K562 (cell line): ENCODE results near the gene FAM83E. TPM values are rescaled to one million over a fixed set of nuclear protein-coding genes. Genes with fewer than 3 reads are reported as not detected.

Experiments
- ARHGAP35 ChIP-seq: fragments of 450-650 bp; IDR thresholded peaks from 2 replicates; pipeline ENCODE4 v1.6.1; 2018; ENCODE audit not compliant: partially characterized antibody
- CHCHD3 ChIP-seq: fragments of 250-450 bp; sonication (Bioruptor Pico); IDR thresholded peaks from 2 replicates; pipeline ENCODE4 v2.1.2; 2022; ENCODE audit warnings: mild to moderate bottlenecking
- CREB1 ChIP-seq, 2 experiments: sonication (generic) in 1 of 2; formaldehyde crosslinking in 1 of 2; IDR thresholded peaks; 2 replicates each; pipeline versions ENCODE4 v1.6.1 to v1.8.0; 2012 to 2022; ENCODE audit warnings: inconsistent platforms in 1 of 2, mild to moderate bottlenecking in 1 of 2, missing genetic modification reagents in 1 of 2, moderate library complexity in 1 of 2
- CSDE1 ChIP-seq, 2 experiments: fragments of 450-650 bp; IDR thresholded peaks; 2 replicates each; pipeline ENCODE4 v1.6.1; 2016; ENCODE audit warnings: mild to moderate bottlenecking in 1 of 2
- ELF1 ChIP-seq: fragments of 200-800 bp; sonication (Bioruptor generic); IDR thresholded peaks from 2 replicates; pipeline ENCODE4 v1.6.1; 2016; ENCODE audit warnings: missing genetic modification characterization, missing compliant biosample characterization
- HDAC2 ChIP-seq: fragments of 450-650 bp; IDR thresholded peaks from 2 replicates; pipeline ENCODE4 v1.6.1; 2016; ENCODE audit warnings: mild to moderate bottlenecking
- MTA2 ChIP-seq: fragments of 450-650 bp; IDR thresholded peaks from 2 replicates; pipeline ENCODE4 v1.6.1; 2016; ENCODE audit warnings: low read depth
- MYBL2 ChIP-seq, 2 experiments: fragments of 450-650 bp in 1 of 2; sonication (generic) in 1 of 2; formaldehyde crosslinking in 1 of 2; IDR thresholded peaks; 2 replicates each; pipeline versions ENCODE4 v1.6.1 to v1.8.1; 2017 to 2022; ENCODE audit warnings: borderline replicate concordance in 1 of 2, inconsistent platforms in 1 of 2, low read depth in 1 of 2, mild to moderate bottlenecking in 1 of 2, missing genetic modification reagents in 1 of 2, moderate library complexity in 1 of 2
- NFRKB ChIP-seq: fragments of 450-650 bp; IDR thresholded peaks from 2 replicates; pipeline ENCODE4 v1.6.1; 2016; ENCODE audit warnings: low read depth
- NR2C1 ChIP-seq, 2 experiments: fragments of 450-650 bp; IDR thresholded peaks; 2 replicates each; pipeline ENCODE4 v1.6.1; 2017; ENCODE audit warnings: mild to moderate bottlenecking in 2 of 2, antibody characterized with exemption in 1 of 2, inconsistent platforms in 1 of 2, missing compliant biosample characterization in 1 of 2, missing genetic modification characterization in 1 of 2
- RBM14 ChIP-seq: fragments of 200-400 bp; formaldehyde crosslinking; IDR thresholded peaks from 2 replicates; pipeline ENCODE4 v1.6.1; 2018; ENCODE audit warnings: low read depth, mild to moderate bottlenecking, low read length, moderate library complexity, borderline replicate concordance; ENCODE audit not compliant: insufficient read depth
- SETDB1 ChIP-seq: IDR thresholded peaks from one replicate; pipeline ENCODE4 v1.6.1; 2012; ENCODE audit warnings: low read length, control low read depth, inconsistent platforms
- SMAD2 ChIP-seq: fragments of 150-350 bp; IDR thresholded peaks from 2 replicates; pipeline ENCODE4 v1.6.1; 2014; ENCODE audit warnings: low read depth, mild to moderate bottlenecking, low read length
- SP1 ChIP-seq: sonication (generic); formaldehyde crosslinking; IDR thresholded peaks from 2 replicates; pipeline ENCODE4 v1.8.1; 2022; ENCODE audit warnings: mild to moderate bottlenecking, missing genetic modification reagents
- ZFX ChIP-seq: sonication (generic); formaldehyde crosslinking; IDR thresholded peaks from 2 replicates; pipeline ENCODE4 v1.8.0; 2022; ENCODE audit warnings: mild to moderate bottlenecking, missing genetic modification reagents, moderate library complexity
- ZNF143 ChIP-seq: sonication (generic); formaldehyde crosslinking; IDR thresholded peaks from 2 replicates; pipeline ENCODE4 v1.9.0; 2022; ENCODE audit warnings: mild to moderate bottlenecking, missing genetic modification reagents
- ZNF146 ChIP-seq: IDR thresholded peaks from one replicate; pipeline ENCODE4 v1.6.1; 2018; ENCODE audit warnings: missing compliant biosample characterization; ENCODE audit not compliant: unreplicated experiment
- ZNF24 ChIP-seq: fragments of 450-650 bp; IDR thresholded peaks from 2 replicates; pipeline ENCODE4 v1.6.1; 2016
- ZNF695 ChIP-seq: fragments of 450-650 bp; formaldehyde crosslinking; IDR thresholded peaks from 2 replicates; pipeline ENCODE4 v1.4.0; 2020; ENCODE audit warnings: mild to moderate bottlenecking, moderate library complexity
- ZNF699 ChIP-seq: fragments of 250-450 bp; sonication (Bioruptor Pico); IDR thresholded peaks from 2 replicates; pipeline ENCODE4 v1.8.0; 2021; ENCODE audit warnings: mild to moderate bottlenecking, moderate library complexity; ENCODE audit not compliant: insufficient replicate concordance
- polyA plus RNA-seq, 8 experiments: library from polyadenylated mRNA; depleted of rRNA in 4 of 8; stranded (reverse) in 5 of 8; unstranded in 3 of 8; fragments of >200 nt; fragmentation: Nextera tagmentation in 2 of 8; fragmentation: Illumina TruSeq in 1 of 8; extraction: Ambion mirVana in 2 of 8; extraction: Trizol in 1 of 8; gene quantifications; 2 replicates each; pipeline versions ENCODE4 v1.2.1 to v1.2.3, GENCODE V29; 2011 to 2014; ENCODE audit warnings: inconsistent platforms in 1 of 8, missing spikeins in 1 of 8
- total RNA-seq, 7 experiments: library from RNA; depleted of rRNA in 6 of 7; stranded (reverse); fragments of >200 nt in 6 of 7; fragmentation: Illumina TruSeq in 2 of 7; extraction: Trizol in 2 of 7; gene quantifications; 2 replicates each; pipeline versions ENCODE4 v1.2.1 to v1.2.3, GENCODE V29; 2011 to 2021; ENCODE audit warnings: low replicate concordance in 1 of 7
- TF ChIP-seq, protein P1 (sequence below): sonication (generic); formaldehyde crosslinking; IDR thresholded peaks from 2 replicates; pipeline ENCODE4 v1.8.0; 2022; ENCODE audit warnings: mild to moderate bottlenecking, missing genetic modification reagents, borderline replicate concordance
- TF ChIP-seq, protein P2 (sequence below): sonication (generic); formaldehyde crosslinking; IDR thresholded peaks from 2 replicates; pipeline ENCODE4 v1.8.0; 2022; ENCODE audit warnings: mild to moderate bottlenecking, missing genetic modification reagents
- TF ChIP-seq, protein P3 (sequence below): fragments of 250-450 bp; sonication (Bioruptor Pico); IDR thresholded peaks from 2 replicates; pipeline ENCODE4 v1.5.0; 2021
- TF ChIP-seq, protein P4 (sequence below): IDR thresholded peaks from 2 replicates; pipeline ENCODE4 v1.6.1; 2011; ENCODE audit warnings: borderline replicate concordance, low read depth, mild to moderate bottlenecking, moderate library complexity, low read length; ENCODE audit not compliant: insufficient read depth, poor library complexity, severe bottlenecking

The FAM83E gene
- total and polyA plus RNA-seq, 9 of the 15 experiments (the other 6 are each of a cell fraction or from before 2014, with no cell fraction given): 0.15 to 0.87 (median 0.29) TPM; not detected in 4

DNA sequence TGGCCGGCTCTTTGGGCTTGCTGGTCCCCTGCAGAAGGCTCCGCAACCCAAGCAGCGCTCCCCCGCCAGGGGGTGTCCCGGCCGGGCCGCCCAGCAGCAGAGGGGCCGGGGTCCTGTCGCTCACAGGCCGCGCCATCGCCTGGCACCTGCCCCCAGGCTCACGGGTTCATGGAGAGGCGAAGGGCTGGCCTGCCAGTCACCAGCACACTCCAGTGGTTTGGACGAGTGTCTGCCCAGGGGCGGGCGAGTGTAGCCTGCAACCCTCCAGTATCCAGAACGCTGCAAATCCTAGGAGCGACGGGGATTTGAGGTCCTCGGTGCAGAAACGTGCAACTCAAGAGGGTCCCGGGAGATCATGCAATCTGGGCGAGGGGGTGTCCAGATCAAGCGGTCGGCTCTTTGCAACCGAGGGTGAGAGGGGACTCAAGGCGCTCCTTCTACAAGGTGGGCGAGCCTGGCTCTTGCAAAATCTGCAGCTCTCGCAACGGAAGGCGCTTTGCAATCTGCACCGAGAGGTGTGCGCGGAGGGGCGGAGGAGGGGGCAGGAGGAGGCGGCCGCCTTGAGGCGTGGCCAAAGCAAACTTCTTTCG lies 22.1 kb upstream of the FAM83E start, which contains the start of gene DBP (continued):
- TF ChIP-seq, protein P1, sequence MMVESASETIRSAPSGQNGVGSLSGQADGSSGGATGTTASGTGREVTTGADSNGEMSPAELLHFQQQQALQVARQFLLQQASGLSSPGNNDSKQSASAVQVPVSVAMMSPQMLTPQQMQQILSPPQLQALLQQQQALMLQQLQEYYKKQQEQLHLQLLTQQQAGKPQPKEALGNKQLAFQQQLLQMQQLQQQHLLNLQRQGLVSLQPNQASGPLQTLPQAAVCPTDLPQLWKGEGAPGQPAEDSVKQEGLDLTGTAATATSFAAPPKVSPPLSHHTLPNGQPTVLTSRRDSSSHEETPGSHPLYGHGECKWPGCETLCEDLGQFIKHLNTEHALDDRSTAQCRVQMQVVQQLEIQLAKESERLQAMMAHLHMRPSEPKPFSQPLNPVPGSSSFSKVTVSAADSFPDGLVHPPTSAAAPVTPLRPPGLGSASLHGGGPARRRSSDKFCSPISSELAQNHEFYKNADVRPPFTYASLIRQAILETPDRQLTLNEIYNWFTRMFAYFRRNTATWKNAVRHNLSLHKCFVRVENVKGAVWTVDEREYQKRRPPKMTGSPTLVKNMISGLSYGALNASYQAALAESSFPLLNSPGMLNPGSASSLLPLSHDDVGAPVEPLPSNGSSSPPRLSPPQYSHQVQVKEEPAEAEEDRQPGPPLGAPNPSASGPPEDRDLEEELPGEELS (CRISPR knock-in tag): no peak
- TF ChIP-seq SMAD2 (no peak), CREB1 (IDR thresholded peaks at IDR 0.05) (no peak), CREB1 (CRISPR knock-in tag; IDR thresholded peaks at IDR 0.05) (no peak), ELF1 (tag) (no peak), RBM14 (0 out of 2 replicates have a peak, but pooled peaks have one; percentile 27), ZNF143 (0 out of 2 replicates have a peak, but pooled peaks have one; percentile 26), ZNF695 (CRISPR knock-in tag) (no peak), ZNF24 (no peak), HDAC2 (peak; percentile 17; the same call in 1 of the 2 replicates), MTA2 (no peak), CSDE1 (IDR thresholded peaks at IDR 0.05) (no peak), ZNF146 (no peak), CHCHD3 (CRISPR knock-in tag) (no peak), NR2C1 (IDR thresholded peaks at IDR 0.05) (no peak), NR2C1 (tag; IDR thresholded peaks at IDR 0.05) (no peak), SP1 (CRISPR knock-in tag) (no peak), ZNF699 (CRISPR knock-in tag) (no peak), ARHGAP35 (no peak), NFRKB (no peak), MYBL2 (IDR thresholded peaks at IDR 0.05; ENCODE audit: low read depth) (no peak), MYBL2 (CRISPR knock-in tag; IDR thresholded peaks at IDR 0.05; ENCODE audit: borderline replicate concordance) (no peak), ZFX (CRISPR knock-in tag) (peak; percentile 32; the same call in 1 of the 2 replicates), SETDB1 (no peak)
- TF ChIP-seq, protein P2, sequence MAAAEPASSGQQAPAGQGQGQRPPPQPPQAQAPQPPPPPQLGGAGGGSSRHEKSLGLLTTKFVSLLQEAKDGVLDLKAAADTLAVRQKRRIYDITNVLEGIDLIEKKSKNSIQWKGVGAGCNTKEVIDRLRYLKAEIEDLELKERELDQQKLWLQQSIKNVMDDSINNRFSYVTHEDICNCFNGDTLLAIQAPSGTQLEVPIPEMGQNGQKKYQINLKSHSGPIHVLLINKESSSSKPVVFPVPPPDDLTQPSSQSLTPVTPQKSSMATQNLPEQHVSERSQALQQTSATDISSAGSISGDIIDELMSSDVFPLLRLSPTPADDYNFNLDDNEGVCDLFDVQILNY (CRISPR knock-in tag): no peak
- TF ChIP-seq, protein P3, sequence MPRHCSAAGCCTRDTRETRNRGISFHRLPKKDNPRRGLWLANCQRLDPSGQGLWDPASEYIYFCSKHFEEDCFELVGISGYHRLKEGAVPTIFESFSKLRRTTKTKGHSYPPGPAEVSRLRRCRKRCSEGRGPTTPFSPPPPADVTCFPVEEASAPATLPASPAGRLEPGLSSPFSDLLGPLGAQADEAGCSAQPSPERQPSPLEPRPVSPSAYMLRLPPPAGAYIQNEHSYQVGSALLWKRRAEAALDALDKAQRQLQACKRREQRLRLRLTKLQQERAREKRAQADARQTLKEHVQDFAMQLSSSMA (CRISPR knock-in tag): no peak
- TF ChIP-seq, protein P4, sequence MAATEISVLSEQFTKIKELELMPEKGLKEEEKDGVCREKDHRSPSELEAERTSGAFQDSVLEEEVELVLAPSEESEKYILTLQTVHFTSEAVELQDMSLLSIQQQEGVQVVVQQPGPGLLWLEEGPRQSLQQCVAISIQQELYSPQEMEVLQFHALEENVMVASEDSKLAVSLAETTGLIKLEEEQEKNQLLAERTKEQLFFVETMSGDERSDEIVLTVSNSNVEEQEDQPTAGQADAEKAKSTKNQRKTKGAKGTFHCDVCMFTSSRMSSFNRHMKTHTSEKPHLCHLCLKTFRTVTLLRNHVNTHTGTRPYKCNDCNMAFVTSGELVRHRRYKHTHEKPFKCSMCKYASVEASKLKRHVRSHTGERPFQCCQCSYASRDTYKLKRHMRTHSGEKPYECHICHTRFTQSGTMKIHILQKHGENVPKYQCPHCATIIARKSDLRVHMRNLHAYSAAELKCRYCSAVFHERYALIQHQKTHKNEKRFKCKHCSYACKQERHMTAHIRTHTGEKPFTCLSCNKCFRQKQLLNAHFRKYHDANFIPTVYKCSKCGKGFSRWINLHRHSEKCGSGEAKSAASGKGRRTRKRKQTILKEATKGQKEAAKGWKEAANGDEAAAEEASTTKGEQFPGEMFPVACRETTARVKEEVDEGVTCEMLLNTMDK: peak; percentile 70
